ENCODE measurements around the gene CYTH1.

Gene CYTH1

GRCh38 chr17:78650093-78650715, 131.9 kb downstream of the CYTH1 start:
- no peak for DNase-seq (ENCODE audit: low spot score)

- DNase-seq (ENCODE audit: low spot score), result no peak
Observed at GRCh38 chr17:78648293-78648692, 133.8 kb downstream of the CYTH1 start.

- no peak for DNase-seq (ENCODE audit: low spot score)
Observed at GRCh38 chr17:78647032-78647431, 135.0 kb downstream of the CYTH1 start.

- peak; percentile 42 for DNase-seq (ENCODE audit: low spot score)
Observed at GRCh38 chr17:78645421-78646295, 136.4 kb downstream of the CYTH1 start.

GRCh38 chr17:78644931-78645351, 137.1 kb downstream of the CYTH1 start:
- no peak for DNase-seq (ENCODE audit: low spot score)

- no peak for DNase-seq (ENCODE audit: low spot score)
Observed at GRCh38 chr17:78644224-78644623, 137.8 kb downstream of the CYTH1 start.

GRCh38 chr17:78643326-78643725, 138.7 kb downstream of the CYTH1 start:
- no peak for DNase-seq (ENCODE audit: low spot score)

GRCh38 chr17:78642707-78643106, 139.4 kb downstream of the CYTH1 start:
- no peak for DNase-seq (ENCODE audit: low spot score)

- no peak for DNase-seq (ENCODE audit: low spot score)
Observed at GRCh38 chr17:78641666-78642065, 140.4 kb downstream of the CYTH1 start.

GRCh38 chr17:78641243-78641642, 140.8 kb downstream of the CYTH1 start:
- no peak for DNase-seq (ENCODE audit: low spot score)

GRCh38 chr17:78640700-78641099, 141.4 kb downstream of the CYTH1 start:
- no peak for DNase-seq (ENCODE audit: low spot score)

- DNase-seq (ENCODE audit: low spot score), result no peak
Observed at GRCh38 chr17:78637643-78638420, 144.2 kb downstream of the CYTH1 start.

- no peak for DNase-seq (ENCODE audit: low spot score)
Observed at GRCh38 chr17:78637146-78637545, 144.9 kb downstream of the CYTH1 start.

- DNase-seq (ENCODE audit: low spot score), result no peak
Observed at GRCh38 chr17:78634154-78634553, 147.9 kb downstream of the CYTH1 start.

GRCh38 chr17:78629436-78629995, 152.6 kb downstream of the CYTH1 start:
- no peak for DNase-seq (ENCODE audit: low spot score)

GRCh38 chr17:78628547-78629435, 153.3 kb downstream of the CYTH1 start:
- no peak for DNase-seq (ENCODE audit: low spot score)

- no peak for DNase-seq (ENCODE audit: low spot score)
Observed at GRCh38 chr17:78624324-78625151, 157.5 kb downstream of the CYTH1 start.

Data from kidney capillary endothelial cell (primary cell).